NCI-H1417 treated with DMSO at 0.1 percent for 48 hours (cell line): ENCODE measurements around the gene NTN1.

Experiments
- DNase-seq: peaks from one replicate; lab custom pipeline; 2025; lab: John Stamatoyannopoulos, UW

NTN1 gene

DNA sequence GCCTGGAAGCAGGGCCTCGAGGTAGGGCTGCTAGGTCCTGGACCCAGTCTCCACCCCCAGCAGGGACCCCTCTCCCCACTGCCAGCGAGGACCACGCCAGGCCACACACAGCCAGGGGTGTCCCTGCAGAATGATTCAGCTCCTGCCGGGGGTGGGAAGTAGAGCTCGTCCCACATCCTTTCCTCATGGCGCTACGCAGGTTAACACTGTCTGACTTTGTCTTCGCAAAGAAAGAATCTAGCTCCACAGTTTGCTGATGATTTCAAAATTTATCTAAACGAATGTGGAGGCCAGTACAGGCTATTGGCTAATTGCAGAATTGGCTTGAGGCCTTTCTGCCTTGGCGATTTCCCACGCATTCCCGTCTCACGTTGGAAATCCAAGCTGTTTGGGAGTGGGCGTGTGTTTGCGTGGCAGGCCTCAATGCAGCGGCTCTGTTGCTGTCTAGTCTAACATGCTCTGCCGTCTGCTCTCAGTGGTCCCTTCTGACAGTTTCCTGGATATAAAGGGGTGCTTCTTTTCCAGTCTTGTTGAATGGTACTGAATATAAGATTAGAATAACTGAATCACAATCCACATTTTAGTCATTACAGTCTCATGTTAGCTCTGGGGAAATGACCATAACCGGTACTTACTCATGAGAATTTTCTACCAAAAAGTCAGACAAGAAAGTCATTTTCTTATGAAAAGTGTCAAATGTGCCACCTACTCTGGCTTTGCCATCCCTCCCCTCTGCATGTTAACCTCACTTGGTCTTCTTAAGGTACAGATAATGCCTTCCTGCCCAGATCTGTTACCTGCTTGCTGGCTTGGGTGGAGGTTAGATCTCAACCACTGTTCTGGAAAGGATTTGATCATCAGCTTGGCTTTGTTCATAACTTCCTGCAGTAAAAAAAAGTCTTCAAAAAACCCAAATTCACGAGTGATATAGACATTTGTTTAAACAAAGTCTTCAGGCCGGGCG is 252.4 kb downstream of the NTN1 start:
- no peak for DNase-seq

DNA sequence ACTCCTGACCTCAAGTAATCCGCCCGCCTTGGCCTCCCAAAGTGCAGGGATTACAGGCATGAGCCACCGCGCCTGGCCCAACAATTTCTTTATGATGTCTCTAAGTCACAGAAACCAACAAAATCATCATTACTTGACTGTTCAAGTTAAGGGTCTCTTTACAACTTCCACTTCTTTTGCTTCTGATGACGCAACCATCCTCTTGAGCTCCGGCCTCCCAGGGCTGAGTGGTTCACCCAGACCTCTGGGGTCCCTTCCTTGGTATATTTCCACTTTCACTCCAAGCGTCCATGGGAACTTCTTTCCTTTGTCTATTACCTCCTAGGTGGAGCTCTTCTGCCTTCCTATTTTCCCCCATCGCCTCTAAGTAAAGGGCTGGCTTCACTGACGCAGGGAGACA is 253.7 kb downstream of the NTN1 start:
- no peak for DNase-seq

DNA sequence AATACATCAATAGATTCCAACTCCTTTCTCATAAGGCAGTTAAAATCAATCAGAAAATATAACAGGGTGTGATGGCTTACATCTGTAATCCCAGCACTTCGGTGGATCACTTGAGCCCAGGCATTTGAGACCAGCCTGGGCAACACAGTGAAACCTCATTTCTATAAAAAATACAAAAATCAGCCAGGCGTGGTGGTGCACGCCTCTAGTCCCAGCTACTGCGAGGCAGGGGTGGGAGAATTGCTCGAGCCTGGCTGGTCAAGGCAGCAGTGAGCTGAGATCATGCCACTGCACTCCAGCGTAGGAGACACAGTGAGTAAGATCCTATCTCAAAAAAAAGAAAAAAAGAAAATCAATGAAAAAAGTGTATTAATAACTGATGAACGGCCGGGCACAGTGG is 258.6 kb downstream of the NTN1 start:
- no peak for DNase-seq

- no peak for DNase-seq
These were observed 262.6 kb downstream of the NTN1 start for GRCh38 chr17:9283909-9284308.

DNA sequence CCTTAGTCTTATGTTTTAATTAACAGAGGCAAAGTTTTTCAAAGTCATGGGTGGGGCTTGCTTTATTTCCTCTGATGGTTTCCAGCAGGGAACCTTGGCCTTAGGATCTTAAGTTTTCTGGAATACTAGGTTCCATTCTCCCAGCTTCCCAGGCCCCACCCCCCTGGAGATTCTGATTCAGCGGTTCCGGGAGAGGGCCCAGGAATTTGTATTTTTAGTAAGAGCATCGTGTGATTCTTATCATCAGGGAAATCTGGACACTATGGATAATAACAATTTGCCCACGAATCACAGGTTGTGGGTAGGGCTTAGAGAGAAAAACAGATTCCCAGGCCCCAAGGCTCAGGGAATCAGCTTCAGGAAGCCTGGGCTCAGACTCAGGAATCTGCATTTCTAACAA is 263.6 kb downstream of the NTN1 start:
- DNase-seq = no peak

- DNase-seq = no peak
These were observed 264.5 kb downstream of the NTN1 start for GRCh38 chr17:9285602-9286427.

GRCh38 chr17:9286434-9286833 is 265.1 kb downstream of the NTN1 start:
- DNase-seq = no peak

- DNase-seq = no peak
These were observed 266.0 kb downstream of the NTN1 start for GRCh38 chr17:9287306-9287705.

DNA sequence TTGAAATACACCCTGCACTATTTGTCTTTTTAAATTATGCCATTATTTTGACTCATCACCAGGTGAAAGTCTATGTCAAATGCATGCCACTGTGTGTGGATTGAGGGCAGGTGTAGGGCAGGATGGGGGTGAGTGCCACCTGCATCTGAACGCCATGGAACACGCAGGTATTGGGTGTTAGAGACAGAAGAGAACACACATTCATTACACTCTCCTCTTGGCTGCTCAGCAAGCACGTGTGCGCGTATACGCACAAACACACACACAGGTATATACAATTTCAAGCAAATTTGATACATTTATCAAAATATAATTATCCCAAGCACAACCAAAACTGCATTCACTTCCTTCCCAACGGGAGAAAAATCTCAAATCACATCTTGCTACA is 268.9 kb downstream of the NTN1 start:
- DNase-seq = no peak

DNA sequence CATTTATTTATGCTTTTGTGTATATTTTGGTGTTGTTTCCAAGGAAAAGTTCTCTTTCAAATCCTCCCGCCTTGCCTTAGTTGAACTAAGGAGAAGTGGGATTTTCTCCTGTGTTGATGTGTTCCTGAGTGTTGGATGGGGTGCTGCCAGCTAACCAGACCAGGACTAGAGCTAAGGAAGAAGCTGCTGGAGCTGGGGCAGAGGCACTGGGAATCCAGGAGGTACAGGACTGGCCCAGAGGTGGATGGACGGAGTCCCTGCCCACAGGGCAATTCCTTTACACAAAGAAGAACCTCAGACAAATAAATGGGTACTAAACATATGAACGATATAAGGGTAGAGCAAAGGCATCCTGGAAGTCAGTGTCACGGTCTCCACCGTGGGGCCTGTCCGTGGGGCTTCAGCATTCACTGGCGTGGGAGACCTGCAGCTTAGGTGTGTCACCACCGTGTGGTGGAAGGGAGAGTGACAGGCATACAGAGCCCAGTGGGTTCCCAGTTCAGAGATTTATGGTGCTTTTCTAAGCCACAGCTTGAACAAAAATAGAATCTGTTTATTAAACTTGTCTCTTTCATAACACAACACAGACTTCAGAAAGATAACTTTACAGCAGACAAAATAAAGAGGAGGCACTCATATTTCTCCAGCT is 270.7 kb downstream of the NTN1 start:
- DNase-seq = no peak

GRCh38 chr17:9292561-9292941 is 271.2 kb downstream of the NTN1 start:
- DNase-seq = no peak
